Activated CD4-positive, alpha-beta T cell treated with anti-CD3 and anti-CD28 coated beads for 36 hours (primary cell): ENCODE results near the gene RAX2. TPM values are rescaled to one million over a fixed set of nuclear protein-coding genes. Genes with fewer than 3 reads are reported as not detected.
A peak's percentile ranks its signal among the peaks of the same experiment; 100 is the strongest.

Experiments
- ATAC-seq: fragments of 200-7000 bp; cut with Tn5 transposase; one replicate; pipeline ENCODE4 v1.10.0; 2021; ENCODE audit warnings: mild to moderate bottlenecking, moderate library complexity
- CTCF ChIA-PET: fragments of 350-600 bp; sonication (Branson Sonifier 250); formaldehyde crosslinking; loops from one replicate; lab custom pipeline; 2021; ENCODE audit warnings: antibody characterized with exemption; lab: Charles Lee
- POLR2A ChIA-PET: fragments of 350-600 bp; sonication (Branson Sonifier 250); formaldehyde crosslinking; loops from one replicate; lab custom pipeline; 2021; ENCODE audit warnings: antibody characterized with exemption, inconsistent platforms; lab: Charles Lee
- DNase-seq: peaks from one replicate; pipeline ENCODE4 v3.0.0-alpha.2; 2020
- H3K27ac Mint-ChIP-seq: one replicate; pipeline ENCODE4 v1.8.0; 2021; ENCODE audit warnings: mixed read lengths
- H3K27me3 Mint-ChIP-seq: one replicate; pipeline ENCODE4 v1.8.0; 2021; ENCODE audit warnings: mixed read lengths
- H3K36me3 Mint-ChIP-seq: one replicate; pipeline ENCODE4 v1.8.0; 2021; ENCODE audit warnings: low read depth, mixed read lengths
- H3K4me1 Mint-ChIP-seq: one replicate; pipeline ENCODE4 v1.8.0; 2021; ENCODE audit warnings: mixed read lengths
- H3K4me3 Mint-ChIP-seq: one replicate; pipeline ENCODE4 v1.8.0; 2021; ENCODE audit warnings: mild to moderate bottlenecking, moderate library complexity, mixed read lengths
- H3K9me3 Mint-ChIP-seq: one replicate; pipeline ENCODE4 v1.8.0; 2021; ENCODE audit warnings: low read depth, mixed read lengths
- intact Hi-C, 2 experiments: fragments of 100-400 bp; cut with DNase I in 1 of 2; cut with micrococcal nuclease in 1 of 2; formaldehyde crosslinking; loops; one replicate each; pipeline versions ENCODE4 v1.14.2 to v1.15.1; 2022 to 2024; cut with DNase I, micrococcal nuclease
- total RNA-seq, 2 experiments: library from RNA; stranded (reverse); gene quantifications; one replicate each; pipeline ENCODE4 v1.2.3, GENCODE V29; 2021

RAX2 gene
- total RNA-seq, 2 experiments from 2014 or later: not detected

GRCh38 chr19:3810708-3811355 lies 38.8 kb upstream of the RAX2 start:
- DNase-seq (no peak), ATAC-seq (no peak)
- POLR2A ChIA-PET: no interaction called here
- peaks cover 40% of the 10 kb centered on the region for H3K4me1 Mint-ChIP-seq
- intact Hi-C loops: no loop called here
- no peak overlapping the region for H3K4me3 Mint-ChIP-seq
- no peaks in the 10 kb centered on the region for H3K9me3 Mint-ChIP-seq
- H3K27me3 Mint-ChIP-seq: no peaks in the 10 kb centered on the region
- CTCF ChIA-PET: interaction anchor here (0.6 kb wide), 1 partner anchor 330 kb away, joined by 4 read pairs; no protein-coding TSS in a partner anchor
- H3K36me3 Mint-ChIP-seq: no peaks in the 10 kb centered on the region
- H3K27ac Mint-ChIP-seq: no peak overlapping the region

GRCh38 chr19:3809881-3810707 lies 38.1 kb upstream of the RAX2 start:
- ChIA-PET POLR2A (no interaction called here), CTCF (no interaction called here)
- Mint-ChIP-seq H3K4me3 (no peak overlapping the region), H3K4me1 (peaks cover 38% of the 10 kb centered on the region), H3K27ac (no peak overlapping the region), H3K27me3 (no peaks in the 10 kb centered on the region), H3K9me3 (no peaks in the 10 kb centered on the region), H3K36me3 (no peaks in the 10 kb centered on the region)
- intact Hi-C loops: no loop called here
- DNase-seq (no peak), ATAC-seq (no peak)

GRCh38 chr19:3808420-3809143 lies 36.6 kb upstream of the RAX2 start:
- peaks cover 23% of the 10 kb centered on the region for H3K4me1 Mint-ChIP-seq

GRCh38 chr19:3807574-3808354 lies 35.7 kb upstream of the RAX2 start:
- DNase-seq: no peak
- Mint-ChIP-seq H3K4me3 (no peak overlapping the region), H3K27me3 (no peaks in the 10 kb centered on the region), H3K36me3 (no peaks in the 10 kb centered on the region), H3K9me3 (no peaks in the 10 kb centered on the region), H3K27ac (no peak overlapping the region), H3K4me1 (peaks cover 15% of the 10 kb centered on the region)
- ChIA-PET POLR2A (no interaction called here), CTCF (interaction anchor here (0.7 kb wide), 1 partner anchor 302 kb away, joined by 4 read pairs; no protein-coding TSS in a partner anchor)
- intact Hi-C loops: no loop called here
- ATAC-seq: no peak

More at GRCh38 chr19:3808420-3809143, 36.6 kb upstream of the RAX2 start:
- Mint-ChIP-seq H3K9me3 (no peaks in the 10 kb centered on the region), H3K27me3 (no peaks in the 10 kb centered on the region), H3K36me3 (no peaks in the 10 kb centered on the region), H3K4me3 (no peak overlapping the region), H3K27ac (no peak overlapping the region)
- ChIA-PET POLR2A (no interaction called here), CTCF (interaction anchor here (0.7 kb wide), 1 partner anchor 19 kb away, joined by 4 read pairs; no protein-coding TSS in a partner anchor)
- no peak for DNase-seq
- intact Hi-C loops: no loop called here
- no peak for ATAC-seq

- H3K4me1 Mint-ChIP-seq: peaks cover 9% of the 10 kb centered on the region
- DNase-seq (no peak), ATAC-seq (no peak)
- H3K27ac Mint-ChIP-seq: no peak overlapping the region
- intact Hi-C loops: no loop called here
- ChIA-PET CTCF (interaction anchor here (0.7 kb wide), 1 partner anchor 303 kb away, joined by 4 read pairs; no protein-coding TSS in a partner anchor), POLR2A (no interaction called here)
- H3K9me3 Mint-ChIP-seq: no peaks in the 10 kb centered on the region
- no peaks in the 10 kb centered on the region for H3K36me3 Mint-ChIP-seq
- no peaks in the 10 kb centered on the region for H3K27me3 Mint-ChIP-seq
- no peak overlapping the region for H3K4me3 Mint-ChIP-seq
Measured at GRCh38 chr19:3807131-3807480, 35.1 kb upstream of the RAX2 start.

- intact Hi-C loops: no loop called here
- Mint-ChIP-seq H3K27ac (no peak overlapping the region), H3K4me3 (no peak overlapping the region), H3K27me3 (no peaks in the 10 kb centered on the region), H3K36me3 (no peaks in the 10 kb centered on the region), H3K9me3 (no peaks in the 10 kb centered on the region), H3K4me1 (peaks cover 12% of the 10 kb centered on the region)
- no peak for DNase-seq
- no peak for ATAC-seq
- ChIA-PET POLR2A (no interaction called here), CTCF (no interaction called here)
Measured at GRCh38 chr19:3805859-3806258, 33.8 kb upstream of the RAX2 start.

- Mint-ChIP-seq H3K36me3 (no peaks in the 10 kb centered on the region), H3K9me3 (no peaks in the 10 kb centered on the region), H3K27ac (no peak overlapping the region), H3K4me3 (no peak overlapping the region), H3K4me1 (peaks cover 13% of the 10 kb centered on the region), H3K27me3 (no peaks in the 10 kb centered on the region)
- ATAC-seq: no peak
- intact Hi-C loops: no loop called here
- DNase-seq: no peak
- ChIA-PET CTCF (interaction anchor here (0.8 kb wide), 1 partner anchor 223 kb away, joined by 3 read pairs; no protein-coding TSS in a partner anchor), POLR2A (no interaction called here)
Measured at GRCh38 chr19:3804429-3804828, 32.4 kb upstream of the RAX2 start.

GRCh38 chr19:3803986-3804385 lies 32.0 kb upstream of the RAX2 start:
- Mint-ChIP-seq H3K27ac (no peak overlapping the region), H3K4me3 (no peak overlapping the region), H3K27me3 (no peaks in the 10 kb centered on the region), H3K4me1 (peaks cover 17% of the 10 kb centered on the region), H3K9me3 (no peaks in the 10 kb centered on the region), H3K36me3 (no peaks in the 10 kb centered on the region)
- intact Hi-C loops: no loop called here
- ATAC-seq: no peak
- DNase-seq: no peak
- ChIA-PET CTCF (no interaction called here), POLR2A (no interaction called here)

GRCh38 chr19:3803114-3803888 lies 31.3 kb upstream of the RAX2 start:
- Mint-ChIP-seq H3K27ac (no peak overlapping the region), H3K27me3 (no peaks in the 10 kb centered on the region), H3K36me3 (no peaks in the 10 kb centered on the region), H3K4me1 (peaks cover 19% of the 10 kb centered on the region), H3K4me3 (no peak overlapping the region), H3K9me3 (no peaks in the 10 kb centered on the region)
- ATAC-seq (no peak), DNase-seq (no peak)
- POLR2A ChIA-PET: no interaction called here
- CTCF ChIA-PET: interaction anchor here (1.0 kb wide), 1 partner anchor 18 kb away, joined by 3 read pairs; no protein-coding TSS in a partner anchor
- intact Hi-C loops: no loop called here

GRCh38 chr19:3801412-3802096 lies 29.5 kb upstream of the RAX2 start:
- Mint-ChIP-seq H3K4me3 (peak overlapping the region; percentile 50), H3K4me1 (peaks cover 22% of the 10 kb centered on the region), H3K27ac (no peak overlapping the region), H3K27me3 (no peaks in the 10 kb centered on the region), H3K36me3 (no peaks in the 10 kb centered on the region), H3K9me3 (peaks cover 5% of the 10 kb centered on the region)
- intact Hi-C loops: no loop called here
- DNase-seq (peak; percentile 79), ATAC-seq (peak; percentile 62)
- POLR2A ChIA-PET: no interaction called here
- CTCF ChIA-PET: no interaction called here
